Activated CD4-positive, CD25-positive, alpha-beta regulatory T cell treated with anti-CD3 and anti-CD28 coated beads, Interleukin-2, amount 50 U/mL, for 72 hours (primary cell): ENCODE measurements around the gene UNC5A.

Experiments
- DNase-seq: peaks from one replicate; pipeline ENCODE4 v3.0.0; 2021

Gene UNC5A

GRCh38 chr5:176847148-176847547, 36.8 kb downstream of the UNC5A start:
- DNase-seq, result no peak

GRCh38 chr5:176847726-176848290, 37.4 kb downstream of the UNC5A start:
- DNase-seq, result no peak

GRCh38 chr5:176848651-176849050, 38.3 kb downstream of the UNC5A start:
- DNase-seq, result no peak

GRCh38 chr5:176849611-176850227, 39.4 kb downstream of the UNC5A start:
- DNase-seq, result no peak

GRCh38 chr5:176850371-176851245, 40.2 kb downstream of the UNC5A start:
- no peak for DNase-seq

- DNase-seq, result no peak
Measured at GRCh38 chr5:176851380-176851779, 41.0 kb downstream of the UNC5A start.

GRCh38 chr5:176851871-176852658, 41.7 kb downstream of the UNC5A start:
- no peak for DNase-seq

GRCh38 chr5:176853151-176853778, 42.9 kb downstream of the UNC5A start:
- DNase-seq, result no peak

GRCh38 chr5:176854164-176854563, 43.8 kb downstream of the UNC5A start:
- DNase-seq, result no peak

- no peak for DNase-seq
Measured at GRCh38 chr5:176855598-176855997, 45.2 kb downstream of the UNC5A start.

GRCh38 chr5:176856746-176857145, 46.4 kb downstream of the UNC5A start:
- DNase-seq, result no peak

- no peak for DNase-seq
Measured at GRCh38 chr5:176857216-176857893, 47.0 kb downstream of the UNC5A start.

- DNase-seq, result no peak
Measured at GRCh38 chr5:176857894-176858273, 47.5 kb downstream of the UNC5A start.

- DNase-seq, result no peak
Measured at GRCh38 chr5:176859916-176860315, 49.6 kb downstream of the UNC5A start.

GRCh38 chr5:176860381-176860780, 50.0 kb downstream of the UNC5A start:
- no peak for DNase-seq

GRCh38 chr5:176861276-176861675, 50.9 kb downstream of the UNC5A start:
- DNase-seq, result no peak

- DNase-seq, result no peak
Measured at GRCh38 chr5:176862330-176862995, 52.1 kb downstream of the UNC5A start.

GRCh38 chr5:176863041-176863764, 52.8 kb downstream of the UNC5A start:
- DNase-seq, result no peak

GRCh38 chr5:176863765-176864098, 53.4 kb downstream of the UNC5A start:
- no peak for DNase-seq

- DNase-seq, result no peak
Measured at GRCh38 chr5:176864755-176865154, 54.4 kb downstream of the UNC5A start.

GRCh38 chr5:176865964-176866363, 55.6 kb downstream of the UNC5A start:
- no peak for DNase-seq
